H1 (cell line): ENCODE data around the gene TRPM1. TPM values are rescaled to one million over a fixed set of nuclear protein-coding genes. Genes with fewer than 3 reads are reported as not detected.
A peak's percentile ranks its signal among the peaks of the same experiment; 100 is the strongest.

Experiments used
- CTCF ChIA-PET: fragments of 300-600 bp; sonication (Branson Sonifier 250); formaldehyde crosslinking; loops from one replicate; lab custom pipeline; 2021; ENCODE audit not compliant: partially characterized antibody; lab: Charles Lee
- POLR2A ChIA-PET: fragments of 300-600 bp; sonication (Branson Sonifier 250); formaldehyde crosslinking; loops from one replicate; lab custom pipeline; 2021; ENCODE audit warnings: inconsistent platforms; ENCODE audit not compliant: partially characterized antibody; lab: Charles Lee
- DNase-seq, 2 experiments: peaks; one replicate each; pipeline versions ENCODE4 v3.0.0 to v3.0.0-alpha.2; 2010 to 2022; ENCODE audit warnings: low spot score in 2 of 2, low read depth in 1 of 2, mixed read lengths in 1 of 2
- FAIRE-seq: peaks from 2 replicates; lab custom pipeline; 2011; peaks lifted over from hg19 to GRCh38; lab: Jason Lieb, UNC
- H2AFZ ChIP-seq: 2 replicates; pipeline ENCODE4 v1.8.1; 2012; ENCODE audit warnings: low read length, inconsistent platforms
- H2AK5ac ChIP-seq: 2 replicates; pipeline ENCODE4 v1.6.1; 2013; ENCODE audit warnings: low read depth, low read length
- H2BK120ac ChIP-seq: replicated peaks from 2 replicates; pipeline ENCODE3; 2013; ENCODE audit warnings: low read depth, low read length, inconsistent platforms
- H2BK12ac ChIP-seq: 2 replicates; pipeline ENCODE4 v1.6.1; 2013; ENCODE audit warnings: low read depth, low read length
- H2BK15ac ChIP-seq: 2 replicates; pipeline ENCODE4 v1.6.1; 2013; ENCODE audit warnings: low read length
- H2BK20ac ChIP-seq: 2 replicates; pipeline ENCODE4 v1.6.1; 2013; ENCODE audit warnings: low read length
- H2BK5ac ChIP-seq: 2 replicates; pipeline ENCODE4 v1.6.1; 2013; ENCODE audit warnings: low read depth, low read length
- H3K14ac ChIP-seq: 2 replicates; pipeline ENCODE4 v1.6.1; 2013; ENCODE audit warnings: inconsistent platforms; ENCODE audit not compliant: insufficient read length
- H3K18ac ChIP-seq: 2 replicates; pipeline ENCODE4 v1.6.1; 2013; ENCODE audit warnings: low read length; ENCODE audit errors: extremely low read depth
- H3K23ac ChIP-seq: 2 replicates; pipeline ENCODE4 v1.6.1; 2013; ENCODE audit warnings: inconsistent platforms; ENCODE audit not compliant: insufficient read length
- H3K23me2 ChIP-seq: 2 replicates; pipeline ENCODE4 v1.6.1; 2013; ENCODE audit warnings: low read depth, low read length
- H3K27ac ChIP-seq: 2 replicates; pipeline ENCODE4 v1.6.1; 2011; ENCODE audit warnings: low read depth, low read length, inconsistent platforms
- H3K27me3 ChIP-seq, 4 experiments: replicated peaks in 1 of 4; 1 replicate in 1 of 4; 2 replicates in 3 of 4; pipeline versions ENCODE4 v1.6.1 to v1.8.1; 2011 to 2013; ENCODE audit warnings: low read length in 3 of 4, mild to moderate bottlenecking in 3 of 4, inconsistent platforms in 2 of 4, mixed read lengths in 2 of 4, moderate library complexity in 1 of 4; ENCODE audit not compliant: control insufficient read depth in 3 of 4, insufficient read depth in 3 of 4; ENCODE audit errors: extremely low read depth in 1 of 4
- H3K36me3 ChIP-seq, 4 experiments: 2 replicates each; pipeline versions ENCODE4 v1.6.1 to v1.8.1; 2011 to 2013; ENCODE audit warnings: mild to moderate bottlenecking in 4 of 4, low read length in 3 of 4, moderate library complexity in 2 of 4, control low read depth in 1 of 4, inconsistent platforms in 1 of 4; ENCODE audit not compliant: insufficient read depth in 4 of 4, control insufficient read depth in 2 of 4
- H3K4ac ChIP-seq: replicated peaks from 2 replicates; pipeline ENCODE3; 2013; ENCODE audit warnings: low read length, low read depth, mixed read lengths, inconsistent platforms; ENCODE audit not compliant: insufficient read length
- H3K4me1 ChIP-seq, 4 experiments: replicated peaks in 1 of 4; 1 replicate in 1 of 4; 2 replicates in 3 of 4; pipeline versions ENCODE4 v1.6.1 to v1.8.1; 2011 to 2013; ENCODE audit warnings: low read length in 3 of 4, inconsistent platforms in 2 of 4, mixed read lengths in 1 of 4; ENCODE audit not compliant: insufficient read depth in 4 of 4, control insufficient read depth in 3 of 4
- H3K4me2 ChIP-seq, 2 experiments: 2 replicates each; pipeline versions ENCODE4 v1.6.1 to v1.8.1; 2011 to 2013; ENCODE audit warnings: low read depth in 2 of 2, low read length in 2 of 2, control low read depth in 1 of 2, inconsistent platforms in 1 of 2, mild to moderate bottlenecking in 1 of 2; ENCODE audit not compliant: insufficient read depth in 1 of 2
- H3K4me3 ChIP-seq, 4 experiments: fragments of 200-600, 300-600 bp in 1 of 4; sonication (generic), shearing (Covaris generic), sonication (Bioruptor Twin) in 1 of 4; 2 replicates each; pipeline versions ENCODE4 v1.5.1 to v1.8.1; 2011 to 2016; ENCODE audit warnings: low read length in 4 of 4, low read depth in 3 of 4, control low read depth in 2 of 4, inconsistent platforms in 2 of 4, mild to moderate bottlenecking in 2 of 4, mixed read lengths in 1 of 4, moderate library complexity in 1 of 4; ENCODE audit not compliant: insufficient read depth in 2 of 4; ENCODE audit errors: extremely low read depth in 1 of 4
- H3K56ac ChIP-seq: replicated peaks from 2 replicates; pipeline ENCODE3; 2013; ENCODE audit warnings: low read depth, mild to moderate bottlenecking, mixed read lengths, low read length, inconsistent platforms; ENCODE audit not compliant: insufficient read length
- H3K79me1 ChIP-seq: 2 replicates; pipeline ENCODE4 v1.6.1; 2013; ENCODE audit warnings: low read depth, low read length, control low read depth
- H3K79me2 ChIP-seq, 2 experiments: 2 replicates each; pipeline versions ENCODE4 v1.6.1 to v1.8.1; 2012 to 2013; ENCODE audit warnings: low read length in 2 of 2, mild to moderate bottlenecking in 2 of 2, inconsistent platforms in 1 of 2; ENCODE audit not compliant: insufficient read depth in 2 of 2, control insufficient read depth in 1 of 2
- H3K9ac ChIP-seq, 4 experiments: replicated peaks in 1 of 4; 1 replicate in 1 of 4; 2 replicates in 3 of 4; pipeline versions ENCODE4 v1.6.1 to v1.8.1; 2011 to 2013; ENCODE audit warnings: low read depth in 3 of 4, low read length in 3 of 4, control low read depth in 2 of 4, mild to moderate bottlenecking in 2 of 4, moderate library complexity in 2 of 4, inconsistent platforms in 1 of 4; ENCODE audit errors: extremely low read depth in 1 of 4
- H3K9me3 ChIP-seq, 2 experiments: 2 replicates each; pipeline versions ENCODE4 v1.6.1 to v1.8.1; 2012 to 2013; ENCODE audit warnings: mild to moderate bottlenecking in 2 of 2, moderate library complexity in 2 of 2, control low read depth in 1 of 2, inconsistent platforms in 1 of 2, low read depth in 1 of 2, low read length in 1 of 2, mixed read lengths in 1 of 2; ENCODE audit not compliant: insufficient read depth in 2 of 2
- H4K20me1 ChIP-seq, 2 experiments: replicated peaks in 1 of 2; 2 replicates each; pipeline versions ENCODE3 to v1.8.1; 2011 to 2013; ENCODE audit warnings: inconsistent platforms in 2 of 2, low read length in 2 of 2, mild to moderate bottlenecking in 1 of 2; ENCODE audit not compliant: insufficient read depth in 2 of 2, control insufficient read depth in 1 of 2
- H4K5ac ChIP-seq: 2 replicates; pipeline ENCODE4 v1.6.1; 2013; ENCODE audit warnings: low read length, low read depth, mixed read lengths, inconsistent platforms; ENCODE audit not compliant: insufficient read length
- H4K8ac ChIP-seq: 2 replicates; pipeline ENCODE4 v1.8.0; 2013; ENCODE audit warnings: mild to moderate bottlenecking, moderate library complexity, low read length, inconsistent platforms; ENCODE audit not compliant: insufficient read depth; ENCODE audit errors: extremely low read depth
- H4K91ac ChIP-seq: replicated peaks from 2 replicates; pipeline ENCODE3; 2013; ENCODE audit warnings: low read length, mixed read lengths, inconsistent platforms; ENCODE audit not compliant: insufficient read length
- ASH2L ChIP-seq: fragments of 200-600, 300-600 bp; sonication (generic); IDR thresholded peaks from one replicate; pipeline ENCODE4 v1.7.1; 2017; ENCODE audit warnings: low read length
- BCL11A ChIP-seq, 2 experiments: IDR thresholded peaks; one replicate each; pipeline ENCODE4 v1.6.1; 2011; ENCODE audit warnings: low read depth in 2 of 2, low read length in 2 of 2, mild to moderate bottlenecking in 2 of 2
- CBX5 ChIP-seq: fragments of 300-800, 300-1000 bp; sonication (generic); IDR thresholded peaks from 2 replicates; pipeline ENCODE4 v1.7.1; 2016; ENCODE audit warnings: antibody characterized with exemption, low read length, low read depth
- E2F6 ChIP-seq: IDR thresholded peaks from 2 replicates; pipeline ENCODE4 v1.6.1; 2012; ENCODE audit warnings: inconsistent platforms
- KDM4A ChIP-seq: IDR thresholded peaks from one replicate; pipeline ENCODE4 v1.7.1; 2012; ENCODE audit warnings: low read depth, mild to moderate bottlenecking, moderate library complexity, low read length, inconsistent platforms; ENCODE audit not compliant: severe bottlenecking
- SAP30 ChIP-seq: fragments of 300-600 bp; sonication (generic); IDR thresholded peaks from 2 replicates; pipeline ENCODE4 v1.7.1; 2012; ENCODE audit warnings: low read length, moderate library complexity, mild to moderate bottlenecking, inconsistent platforms; ENCODE audit not compliant: insufficient read depth, insufficient replicate concordance
- SP1 ChIP-seq: IDR thresholded peaks from 2 replicates; pipeline ENCODE4 v1.6.1; 2011; ENCODE audit warnings: low read depth, low read length
- SP4 ChIP-seq: IDR thresholded peaks from 2 replicates; pipeline ENCODE4 v1.6.1; 2012; ENCODE audit warnings: low read length, inconsistent platforms
- SUZ12 ChIP-seq: fragments of 200-600 bp; sonication (generic); IDR thresholded peaks from 2 replicates; pipeline ENCODE4 v1.6.1; 2012; ENCODE audit warnings: mild to moderate bottlenecking, inconsistent platforms, low read length, moderate library complexity, mixed read lengths
- TEAD4 ChIP-seq: IDR thresholded peaks from 2 replicates; pipeline ENCODE4 v1.6.1; 2012; ENCODE audit warnings: low read depth, low read length, inconsistent platforms, mixed read lengths
- YY1 ChIP-seq: IDR thresholded peaks from 2 replicates; pipeline ENCODE4 v1.6.1; 2011; ENCODE audit warnings: low read depth, mild to moderate bottlenecking, low read length
- WGBS, 2 experiments: shearing (Covaris generic) in 1 of 2; methylation state at CpG; one replicate each; pipeline versions ENCODE4 v1.1.6 to v1.1.7; 2013 to 2015; ENCODE audit warnings: low lambda C conversion rate in 2 of 2, mixed read lengths in 2 of 2, inconsistent platforms in 1 of 2, low coverage in 1 of 2, missing lambda C conversion rate in 1 of 2; ENCODE audit not compliant: insufficient replicate concordance in 2 of 2, insufficient coverage in 1 of 2, insufficient read length in 1 of 2; ENCODE audit errors: extremely low coverage in 1 of 2, missing lambda C conversion rate in 1 of 2; 5-methylcytosine and 5-hydroxymethylcytosine counted together
- polyA plus RNA-seq, 7 experiments: library from polyadenylated mRNA; depleted of rRNA in 3 of 7; stranded (reverse) in 5 of 7; unstranded in 2 of 7; fragments of >200 nt in 5 of 7; fragments of 200-250 nt in 2 of 7; gene quantifications; 1 replicate in 5 of 7; 2 replicates in 1 of 7; 4 replicates in 1 of 7; pipeline versions ENCODE4 v1.2.1 to v1.2.3, GENCODE V29; 2011 to 2013; ENCODE audit warnings: missing spikeins in 2 of 7, mixed read lengths in 2 of 7
- total RNA-seq: library from RNA; stranded (reverse); fragmentation: NEBNext Ultra II Directional; extraction: Animal tissue kit (Norgen Biotek cat#: 25700); gene quantifications from 2 replicates; pipeline ENCODE4 v1.2.1, GENCODE V29; 2021

Gene TRPM1
- total and polyA plus RNA-seq, 2 of the 8 experiments (the other 6 are each of a cell fraction or from before 2014, with no cell fraction given), result 0.05 TPM; not detected in 1

DNA sequence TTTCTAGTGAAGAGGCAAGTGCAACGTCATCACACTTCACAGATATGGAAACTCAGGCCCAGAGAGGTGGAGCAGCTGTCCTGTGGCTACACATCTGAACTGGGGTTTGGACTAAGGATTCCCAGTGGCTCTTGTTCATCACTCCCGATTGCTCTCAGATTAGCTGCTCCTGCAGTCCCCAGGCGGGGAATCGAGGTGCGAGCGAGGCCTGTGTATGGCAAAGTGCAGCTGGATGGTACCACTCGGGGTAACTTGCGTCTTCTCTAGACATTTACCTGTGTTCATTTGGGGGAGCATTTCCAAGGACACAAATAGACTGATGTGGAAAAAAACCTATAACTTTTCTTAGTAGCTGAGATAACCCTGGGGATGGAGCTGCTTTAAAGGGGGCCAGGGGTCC lies 45.9 kb upstream of the TRPM1 start:
- ChIA-PET CTCF (interaction anchor here (0.6 to 2.6 kb wide), 4 partner anchors 18 to 70 kb away, joined by 3 to 15 read pairs (median 3); no protein-coding TSS in a partner anchor), POLR2A (interaction anchor here (1.6 kb wide), 1 partner anchor 17 kb away, joined by 3 read pairs; no protein-coding TSS in a partner anchor)
- H3K4me2 ChIP-seq, result peak overlapping the region in 1 of 2 experiments; percentile 44; a peak in 1 of 4 replicates
- no peak overlapping the region for H3K56ac ChIP-seq
- no peak overlapping the region for H4K5ac ChIP-seq
- H3K18ac ChIP-seq, result no peak overlapping the region
- no peak overlapping the region for H2BK5ac ChIP-seq
- no peak overlapping the region for H3K14ac ChIP-seq
- no peaks in the 10 kb centered on the region for H3K36me3 ChIP-seq
- no peak overlapping the region for H3K23ac ChIP-seq
- TF ChIP-seq KDM4A, result no peak
- TF ChIP-seq SP4, result no peak
- no peak for TF ChIP-seq ASH2L
- no peak for TF ChIP-seq TEAD4
- TF ChIP-seq BCL11A (IDR thresholded peaks at IDR 0.05; ENCODE audit: low read depth in 2 of 2, low read length in 2 of 2), result no peak
- TF ChIP-seq YY1, result no peak
- no peak for TF ChIP-seq SP1
- no peak for TF ChIP-seq SAP30
- TF ChIP-seq SUZ12, result no peak
- TF ChIP-seq CBX5, result no peak
- TF ChIP-seq E2F6, result no peak
- no peaks in the 10 kb centered on the region for H3K79me1 ChIP-seq
- no peak overlapping the region for H2BK15ac ChIP-seq
- H3K23me2 ChIP-seq, result no peaks in the 10 kb centered on the region
- no peak overlapping the region for H2BK120ac ChIP-seq
- H2AFZ ChIP-seq, result no peak overlapping the region
- H3K79me2 ChIP-seq, result no peaks in the 10 kb centered on the region
- peaks cover 5 to 29% (median 23%) of the 10 kb centered on the region in 4 experiments for H3K4me1 ChIP-seq
- no peak overlapping the region for H3K4me3 ChIP-seq
- H3K4ac ChIP-seq, result no peak overlapping the region
- H2BK20ac ChIP-seq, result peak overlapping the region; percentile 29; the same call in 1 of the 2 replicates
- H3K27ac ChIP-seq, result no peak overlapping the region
- no peak for FAIRE-seq
- no peak overlapping the region for H3K9ac ChIP-seq
- no peak for DNase-seq
- H4K8ac ChIP-seq, result no peak overlapping the region
- H3K27me3 ChIP-seq, result no peaks in the 10 kb centered on the region
- 85% methylated on average over 8 of the region's 8 CpGs; no CpG with 5 or more reads in 1 of the 2 experiments for WGBS, 2 experiments
- H2AK5ac ChIP-seq, result no peak overlapping the region
- H4K20me1 ChIP-seq, result no peaks in the 10 kb centered on the region
- H2BK12ac ChIP-seq, result no peak overlapping the region
- H3K9me3 ChIP-seq, result no peaks in the 10 kb centered on the region; a peak in 1 of 4 replicates
- H4K91ac ChIP-seq, result peak overlapping the region; percentile 14
